ENCODE measurements around the gene PMS2. TPM values are rescaled to one million over a fixed set of nuclear protein-coding genes. Genes with fewer than 3 reads are reported as not detected.
A peak's percentile ranks its signal among the peaks of the same experiment; 100 is the strongest.
"Not testable (repeated sequence)": the region's sequence is repeated elsewhere in the genome, so short reads cannot be mapped to it uniquely, and the experiment has no call there.

The PMS2 gene
- total RNA-seq, result 5.6 TPM
- long read RNA-seq, partial matches to known transcripts, result 0 of 4 reads
- long read RNA-seq, other reads (novel, unspliced or antisense), result 1 of 4 reads

GRCh38 chr7:6008668-6009611 lies at the start of gene PMS2, which contains the start of gene AIMP2:
PMS2 (minus strand) TSS chr7:6009049; CDS start chr7:6009019, 30 bp downstream.
AIMP2 (plus strand) TSS chr7:6009272; CDS start chr7:6009364, 92 bp downstream.
- intact Hi-C loops (cut with micrococcal nuclease), result no loop called here
- Histone ChIP-seq H3K4me1 (peaks cover 64% of the 10 kb centered on the region), H3K36me3 (peaks cover 7% of the 10 kb centered on the region)

GRCh38 chr7:6057316-6058129 lies 48.7 kb upstream of the PMS2 start:
- H3K27me3 ChIP-seq (ENCODE audit: low read depth), result no peaks in the 10 kb centered on the region
- intact Hi-C loops (cut with micrococcal nuclease), result no loop called here
- no peak for DNase-seq
- TF ChIP-seq CTCF (IDR thresholded peaks at IDR 0.05; ENCODE audit: borderline replicate concordance), result no peak
- H3K36me3 ChIP-seq, result peaks cover 22% of the 10 kb centered on the region
- H3K4me1 ChIP-seq, result peaks cover 33% of the 10 kb centered on the region
- H3K4me3 ChIP-seq, result peak overlapping the region; percentile 95
- H3K9me3 ChIP-seq (replicated peaks), result no peaks in the 10 kb centered on the region
- H3K27ac ChIP-seq (replicated peaks), result no peak overlapping the region

More at GRCh38 chr7:6008668-6009611, at the start of gene PMS2, which contains the start of gene AIMP2:
- Histone ChIP-seq H3K27ac (replicated peaks) (peak within 1 kb of the TSS; percentile 99), H3K9me3 (replicated peaks) (no peaks in the 10 kb centered on the region), H3K27me3 (ENCODE audit: low read depth) (no peaks in the 10 kb centered on the region), H3K4me3 (peak within 1 kb of the TSS; percentile 83)
- TF ChIP-seq CTCF (IDR thresholded peaks at IDR 0.05; ENCODE audit: borderline replicate concordance), result peak; percentile 15
- DNase-seq, result peak; percentile 98

- DNase-seq, result no peak
- Histone ChIP-seq H3K4me1 (peaks cover 33% of the 10 kb centered on the region), H3K36me3 (peaks cover 30% of the 10 kb centered on the region), H3K27ac (replicated peaks) (no peak overlapping the region), H3K4me3 (no peak overlapping the region), H3K27me3 (ENCODE audit: low read depth) (no peaks in the 10 kb centered on the region), H3K9me3 (replicated peaks) (no peaks in the 10 kb centered on the region)
- intact Hi-C loops (cut with micrococcal nuclease), result no loop called here
- no peak for TF ChIP-seq CTCF (IDR thresholded peaks at IDR 0.05; ENCODE audit: borderline replicate concordance)
These were observed 47.8 kb upstream of the PMS2 start for GRCh38 chr7:6056616-6057015.

- H3K36me3 ChIP-seq, result peaks cover 70% of the 10 kb centered on the region
- intact Hi-C loops (cut with micrococcal nuclease); DNase-seq; H3K27ac ChIP-seq (replicated peaks); H3K4me3 ChIP-seq; H3K4me1 ChIP-seq; H3K9me3 ChIP-seq (replicated peaks); H3K27me3 ChIP-seq (ENCODE audit: low read depth): not testable (repeated sequence)
These were observed 42.3 kb upstream of the PMS2 start for GRCh38 chr7:6051185-6051584.

GRCh38 chr7:6049780-6050179 lies 40.9 kb upstream of the PMS2 start:
- TF ChIP-seq CTCF (IDR thresholded peaks at IDR 0.05; ENCODE audit: borderline replicate concordance), result no peak
- H3K9me3 ChIP-seq (replicated peaks), result no peaks in the 10 kb centered on the region
- H3K27ac ChIP-seq (replicated peaks), result peak overlapping the region; percentile 21
- no peak overlapping the region for H3K4me3 ChIP-seq
- H3K27me3 ChIP-seq (ENCODE audit: low read depth), result no peaks in the 10 kb centered on the region
- no peak for DNase-seq
- H3K36me3 ChIP-seq, result peaks cover 82% of the 10 kb centered on the region
- intact Hi-C loops (cut with micrococcal nuclease), result loop anchor here (2.0 kb wide), 1 partner anchor 21 kb away; no protein-coding TSS in a partner anchor
- peaks cover 9% of the 10 kb centered on the region for H3K4me1 ChIP-seq
